HEK293T (cell line): ENCODE data around the gene RBM20.

Source experiments
- CTCF ChIA-PET: fragments of 350-600 bp; formaldehyde crosslinking; extraction: SDS; loops from one replicate; lab custom pipeline; 2021; ENCODE audit warnings: antibody characterized with exemption, inconsistent platforms; lab: Yijun Ruan, JAX
- POLR2A ChIA-PET: fragments of 350-600 bp; formaldehyde crosslinking; extraction: SDS; loops from one replicate; lab custom pipeline; 2020; ENCODE audit warnings: antibody characterized with exemption, inconsistent platforms; lab: Yijun Ruan, JAX
- DNase-seq: peaks from one replicate; pipeline ENCODE4 v3.0.0; 2012; ENCODE audit warnings: mixed read lengths; ENCODE audit errors: extremely low spot score
- ARNT ChIP-seq: fragments of 450-650 bp; IDR thresholded peaks from 2 replicates; pipeline ENCODE4 v1.6.1; 2017; ENCODE audit warnings: mild to moderate bottlenecking
- BHLHE40 ChIP-seq: fragments of 450-650 bp; IDR thresholded peaks from 2 replicates; pipeline ENCODE4 v1.6.1; 2016; ENCODE audit warnings: mild to moderate bottlenecking, moderate library complexity, borderline replicate concordance
- CTBP1 ChIP-seq: fragments of 450-650 bp; IDR thresholded peaks from 2 replicates; pipeline ENCODE4 v1.6.1; 2016; ENCODE audit warnings: borderline replicate concordance
- ELF4 ChIP-seq: fragments of 450-650 bp; IDR thresholded peaks from 2 replicates; pipeline ENCODE4 v1.6.1; 2017; ENCODE audit warnings: antibody characterized with exemption
- FOXA1 ChIP-seq: fragments of 450-650 bp; IDR thresholded peaks from 2 replicates; pipeline ENCODE4 v1.6.1; 2016; ENCODE audit warnings: mild to moderate bottlenecking
- FOXK2 ChIP-seq: fragments of 450-650 bp; IDR thresholded peaks from 2 replicates; pipeline ENCODE4 v1.6.1; 2016; ENCODE audit warnings: mild to moderate bottlenecking
- FOXM1 ChIP-seq: fragments of 450-650 bp; IDR thresholded peaks from 2 replicates; pipeline ENCODE4 v1.6.1; 2017; ENCODE audit warnings: mild to moderate bottlenecking, borderline replicate concordance
- HDGF ChIP-seq: fragments of 450-650 bp; IDR thresholded peaks from 2 replicates; pipeline ENCODE4 v1.6.1; 2017; ENCODE audit warnings: antibody characterized with exemption, borderline replicate concordance
- L3MBTL2 ChIP-seq: fragments of 450-650 bp; conservative IDR thresholded peaks from 2 replicates; pipeline ENCODE4 v1.6.1; 2016; ENCODE audit warnings: mild to moderate bottlenecking
- LEF1 ChIP-seq: fragments of 450-650 bp; IDR thresholded peaks from 2 replicates; pipeline ENCODE4 v1.6.1; 2017; ENCODE audit warnings: mild to moderate bottlenecking, borderline replicate concordance
- NFRKB ChIP-seq: fragments of 450-650 bp; IDR thresholded peaks from 2 replicates; pipeline ENCODE4 v1.6.1; 2016; ENCODE audit warnings: mild to moderate bottlenecking, moderate library complexity
- SP1 ChIP-seq: fragments of 450-650 bp; IDR thresholded peaks from 2 replicates; pipeline ENCODE4 v1.6.1; 2017
- SUZ12 ChIP-seq: fragments of 450-650 bp; IDR thresholded peaks from 2 replicates; pipeline ENCODE4 v1.6.1; 2016; ENCODE audit warnings: mild to moderate bottlenecking
- TARDBP ChIP-seq: fragments of 450-650 bp; IDR thresholded peaks from 2 replicates; pipeline ENCODE4 v1.6.1; 2016
- ZNF384 ChIP-seq: fragments of 450-650 bp; IDR thresholded peaks from 2 replicates; pipeline ENCODE4 v1.6.1; 2016
- TF ChIP-seq, protein P1 (sequence below): fragments of 450-650 bp; IDR thresholded peaks from 2 replicates; pipeline ENCODE4 v1.6.1; 2016

The RBM20 gene

GRCh38 chr10:110821508-110821907 lies 177.4 kb downstream of the RBM20 start:
- CTCF ChIA-PET: interaction anchor here (0.6 kb wide), 1 partner anchor 13 kb away, joined by 3 read pairs; no protein-coding TSS in a partner anchor
- no peak for DNase-seq
- POLR2A ChIA-PET: no interaction called here
- no peak for TF ChIP-seq CTBP1
- TF ChIP-seq, protein P1, sequence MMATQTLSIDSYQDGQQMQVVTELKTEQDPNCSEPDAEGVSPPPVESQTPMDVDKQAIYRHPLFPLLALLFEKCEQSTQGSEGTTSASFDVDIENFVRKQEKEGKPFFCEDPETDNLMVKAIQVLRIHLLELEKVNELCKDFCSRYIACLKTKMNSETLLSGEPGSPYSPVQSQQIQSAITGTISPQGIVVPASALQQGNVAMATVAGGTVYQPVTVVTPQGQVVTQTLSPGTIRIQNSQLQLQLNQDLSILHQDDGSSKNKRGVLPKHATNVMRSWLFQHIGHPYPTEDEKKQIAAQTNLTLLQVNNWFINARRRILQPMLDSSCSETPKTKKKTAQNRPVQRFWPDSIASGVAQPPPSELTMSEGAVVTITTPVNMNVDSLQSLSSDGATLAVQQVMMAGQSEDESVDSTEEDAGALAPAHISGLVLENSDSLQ: no peak
- no peak for TF ChIP-seq ARNT
- no peak for TF ChIP-seq SP1

DNA sequence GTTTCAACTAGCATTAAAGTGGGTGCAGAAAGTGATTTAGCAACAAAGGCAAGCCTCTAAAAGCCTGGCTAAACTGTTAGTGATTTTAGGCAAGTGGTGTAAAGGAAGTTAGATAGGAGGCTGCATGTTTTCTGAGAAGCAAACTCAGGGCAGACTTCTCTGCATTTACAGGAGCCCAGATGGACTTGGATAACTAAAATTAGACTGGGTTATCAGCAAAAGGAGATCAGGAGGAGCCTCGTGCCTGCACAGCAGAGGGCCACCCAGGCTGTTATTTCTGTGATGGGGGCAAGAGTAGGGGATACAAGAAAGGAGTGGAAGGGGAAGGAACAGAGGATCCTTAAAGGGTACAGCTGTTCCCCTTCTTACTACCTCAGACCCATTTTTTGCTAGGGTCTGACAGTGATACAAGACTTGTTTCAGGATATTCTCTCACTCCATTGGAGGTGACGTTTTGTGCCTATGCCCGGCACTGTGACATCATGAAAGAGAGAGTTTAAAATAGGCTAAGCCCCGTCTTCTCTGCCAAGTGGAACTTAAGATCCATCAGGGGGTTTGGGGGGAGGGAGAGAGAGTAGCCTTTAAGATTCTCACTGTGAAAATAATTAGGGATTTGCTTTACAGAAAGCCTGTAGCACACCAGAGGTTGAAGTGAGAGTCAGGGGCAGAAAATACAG lies 178.0 kb downstream of the RBM20 start:
- ChIA-PET CTCF (no interaction called here), POLR2A (no interaction called here)

DNA sequence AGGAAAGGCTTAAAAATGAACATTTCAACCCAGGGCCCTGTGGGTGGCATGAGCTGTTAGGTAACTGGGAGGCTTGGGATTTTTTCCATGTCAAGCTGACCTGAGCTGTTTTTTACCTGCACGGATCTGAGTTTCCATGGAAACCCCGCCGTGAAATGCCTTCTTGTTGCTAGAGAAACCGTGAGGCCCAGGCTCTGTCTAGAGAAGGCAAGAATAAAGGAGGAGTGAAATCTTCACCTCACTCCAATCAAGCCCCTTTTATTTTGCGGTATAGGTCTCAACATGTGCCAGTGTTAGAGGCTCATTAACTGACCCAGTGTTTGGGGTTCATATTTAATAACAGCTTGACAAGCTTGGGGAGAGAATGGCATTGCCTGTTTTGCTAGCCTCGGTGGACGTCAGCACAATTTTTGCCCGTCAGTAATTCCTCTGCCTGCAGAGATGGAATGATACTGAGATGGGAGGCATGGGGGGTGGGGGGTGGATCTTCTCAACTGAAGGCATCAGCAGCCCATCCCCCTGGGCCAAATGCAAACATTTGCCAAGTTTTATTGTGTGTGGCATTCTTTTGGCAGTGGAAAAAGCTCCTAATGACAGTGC lies 178.7 kb downstream of the RBM20 start:
- CTCF ChIA-PET: no interaction called here

More for the DNA sequence above, 178.0 kb downstream of the RBM20 start:
- no peak for TF ChIP-seq CTBP1
- TF ChIP-seq NFRKB: no peak
- TF ChIP-seq ELF4: no peak
- no peak for TF ChIP-seq FOXK2
- no peak for TF ChIP-seq SP1
- TF ChIP-seq, protein P1: no peak
- TF ChIP-seq ZNF384: no peak
- TF ChIP-seq LEF1: no peak
- TF ChIP-seq ARNT: no peak
- DNase-seq: no peak

DNA sequence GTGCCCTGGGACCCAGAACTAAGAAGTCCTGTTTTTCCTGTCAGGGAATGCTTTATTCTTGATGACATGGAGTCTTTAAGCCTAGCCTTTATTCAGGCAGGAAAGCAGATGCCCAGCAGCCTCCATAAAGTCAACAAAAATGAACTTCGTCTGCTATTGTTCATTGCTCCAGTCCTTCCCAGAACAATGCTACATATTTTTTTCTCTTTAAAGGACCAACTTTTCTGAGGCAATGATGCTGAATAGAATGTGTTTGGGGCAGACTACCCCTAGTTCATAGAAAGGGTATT lies 180.0 kb downstream of the RBM20 start:
- TF ChIP-seq, protein P1: no peak
- ChIA-PET CTCF (no interaction called here), POLR2A (no interaction called here)
- no peak for DNase-seq

More for the DNA sequence above, 178.7 kb downstream of the RBM20 start:
- POLR2A ChIA-PET: no interaction called here
- DNase-seq: no peak
- TF ChIP-seq, protein P1: no peak
- no peak for TF ChIP-seq LEF1
- no peak for TF ChIP-seq FOXA1
- TF ChIP-seq NFRKB: no peak
- no peak for TF ChIP-seq FOXK2
- TF ChIP-seq FOXM1: no peak
- no peak for TF ChIP-seq L3MBTL2
- TF ChIP-seq HDGF: no peak
- TF ChIP-seq ZNF384: no peak
- no peak for TF ChIP-seq CTBP1
- TF ChIP-seq ELF4: no peak
- TF ChIP-seq ARNT: no peak
- no peak for TF ChIP-seq TARDBP

GRCh38 chr10:110824660-110825059 lies 180.5 kb downstream of the RBM20 start:
- CTCF ChIA-PET: no interaction called here

GRCh38 chr10:110825508-110825907 lies 181.4 kb downstream of the RBM20 start:
- ChIA-PET CTCF (interaction anchor here (0.6 kb wide), 1 partner anchor 8 kb away, joined by 3 read pairs; no protein-coding TSS in a partner anchor), POLR2A (interaction anchor here (0.8 kb wide), 1 partner anchor 10 kb away, joined by 4 read pairs; no protein-coding TSS in a partner anchor)
- TF ChIP-seq SP1 (no peak), FOXA1 (no peak), HDGF (no peak), LEF1 (no peak), BHLHE40 (no peak), FOXM1 (no peak), ELF4 (no peak), TARDBP (no peak), NFRKB (no peak), L3MBTL2 (no peak), FOXK2 (no peak), CTBP1 (no peak), ZNF384 (no peak)
- TF ChIP-seq, protein P1: no peak
- no peak for DNase-seq

More at GRCh38 chr10:110824660-110825059, 180.5 kb downstream of the RBM20 start:
- POLR2A ChIA-PET: no interaction called here
- no peak for TF ChIP-seq FOXA1
- no peak for TF ChIP-seq CTBP1
- TF ChIP-seq NFRKB: no peak
- no peak for TF ChIP-seq ARNT
- TF ChIP-seq TARDBP: no peak
- no peak for TF ChIP-seq LEF1
- TF ChIP-seq HDGF: no peak
- no peak for TF ChIP-seq SUZ12
- no peak for TF ChIP-seq FOXM1
- TF ChIP-seq FOXK2: no peak
- TF ChIP-seq, protein P1: no peak
- no peak for TF ChIP-seq L3MBTL2
- DNase-seq: no peak
